Nephron (organoid): ENCODE measurements around the gene SPEG.
"Not testable (repeated sequence)": the region's sequence is repeated elsewhere in the genome, so short reads cannot be mapped to it uniquely, and the experiment has no call there.

Experiments used
- H3K27ac Mint-ChIP-seq, 3 experiments: 2 replicates each; pipeline ENCODE4 v1.8.0; 2020; ENCODE audit warnings: mixed read lengths in 3 of 3, mild to moderate bottlenecking in 2 of 3, moderate library complexity in 1 of 3
- H3K27me3 Mint-ChIP-seq: 2 replicates; pipeline ENCODE4 v1.8.0; 2021; ENCODE audit warnings: low read depth, mild to moderate bottlenecking, moderate library complexity, mixed read lengths
- H3K36me3 Mint-ChIP-seq: 2 replicates; pipeline ENCODE4 v1.8.0; 2020; ENCODE audit warnings: low read depth, mixed read lengths
- H3K4me1 Mint-ChIP-seq: 2 replicates; pipeline ENCODE4 v1.8.0; 2020; ENCODE audit warnings: mixed read lengths
- H3K4me3 Mint-ChIP-seq, 3 experiments: 2 replicates each; pipeline ENCODE4 v1.8.0; 2020; ENCODE audit warnings: mild to moderate bottlenecking in 3 of 3, mixed read lengths in 3 of 3, moderate library complexity in 2 of 3
- H3K9me3 Mint-ChIP-seq: 2 replicates; pipeline ENCODE4 v1.8.0; 2020; ENCODE audit warnings: mixed read lengths
- TF ChIP-seq, protein P1 (sequence below), 3 experiments: fragments of 200-600 bp; sonication (generic); IDR thresholded peaks; one replicate each; pipeline ENCODE4 v1.5.0; 2021; ENCODE audit warnings: antibody characterized with exemption in 3 of 3; ENCODE audit not compliant: unreplicated experiment in 3 of 3

Gene SPEG

DNA sequence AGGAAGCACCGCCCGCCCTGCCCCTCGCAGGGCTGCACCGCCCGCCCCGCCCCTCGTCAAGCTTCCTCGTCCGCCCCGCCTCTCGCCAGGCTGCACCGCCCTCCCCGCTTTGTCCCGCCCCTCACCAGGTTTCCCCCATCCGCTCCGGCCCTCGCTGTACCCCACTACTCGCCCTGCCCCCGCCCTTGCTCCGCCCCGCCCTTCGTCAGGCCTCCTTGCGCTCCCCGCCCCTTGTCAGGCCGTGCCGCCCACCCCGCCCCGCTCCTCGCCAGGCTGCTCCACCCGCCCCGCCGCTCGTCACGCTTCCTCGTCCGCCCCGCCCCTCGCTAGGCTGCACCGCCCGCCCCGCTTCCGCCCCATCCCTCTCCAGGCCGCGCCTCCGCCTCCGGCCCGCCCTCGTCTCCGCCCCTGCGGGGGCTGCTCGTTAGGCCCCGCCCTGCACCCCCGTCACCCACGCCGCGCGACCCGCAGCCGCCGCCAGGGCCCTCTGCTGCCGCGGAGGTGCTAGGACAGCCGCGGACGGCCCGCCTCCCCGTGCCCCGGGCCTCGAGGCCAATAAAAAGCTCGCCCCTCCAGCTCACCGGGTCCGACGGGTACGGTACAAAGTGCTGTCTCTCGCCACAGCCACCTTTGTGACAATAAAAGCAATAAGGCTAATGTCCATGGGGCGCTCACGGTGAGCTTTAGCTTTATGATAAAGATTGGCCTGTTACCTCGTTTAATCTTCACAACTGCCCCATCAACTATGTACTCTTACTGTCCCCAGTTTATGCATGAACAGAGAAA is 46.3 kb upstream of the SPEG start:
- H3K4me3 Mint-ChIP-seq = peak overlapping the region; percentile 77 to 96 (median 78)
- H3K9me3 Mint-ChIP-seq = no peaks in the 10 kb centered on the region
- H3K36me3 Mint-ChIP-seq = peaks cover 31% of the 10 kb centered on the region
- TF ChIP-seq, protein P1, sequence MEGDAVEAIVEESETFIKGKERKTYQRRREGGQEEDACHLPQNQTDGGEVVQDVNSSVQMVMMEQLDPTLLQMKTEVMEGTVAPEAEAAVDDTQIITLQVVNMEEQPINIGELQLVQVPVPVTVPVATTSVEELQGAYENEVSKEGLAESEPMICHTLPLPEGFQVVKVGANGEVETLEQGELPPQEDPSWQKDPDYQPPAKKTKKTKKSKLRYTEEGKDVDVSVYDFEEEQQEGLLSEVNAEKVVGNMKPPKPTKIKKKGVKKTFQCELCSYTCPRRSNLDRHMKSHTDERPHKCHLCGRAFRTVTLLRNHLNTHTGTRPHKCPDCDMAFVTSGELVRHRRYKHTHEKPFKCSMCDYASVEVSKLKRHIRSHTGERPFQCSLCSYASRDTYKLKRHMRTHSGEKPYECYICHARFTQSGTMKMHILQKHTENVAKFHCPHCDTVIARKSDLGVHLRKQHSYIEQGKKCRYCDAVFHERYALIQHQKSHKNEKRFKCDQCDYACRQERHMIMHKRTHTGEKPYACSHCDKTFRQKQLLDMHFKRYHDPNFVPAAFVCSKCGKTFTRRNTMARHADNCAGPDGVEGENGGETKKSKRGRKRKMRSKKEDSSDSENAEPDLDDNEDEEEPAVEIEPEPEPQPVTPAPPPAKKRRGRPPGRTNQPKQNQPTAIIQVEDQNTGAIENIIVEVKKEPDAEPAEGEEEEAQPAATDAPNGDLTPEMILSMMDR (IDR thresholded peaks at IDR 0.05; ENCODE audit: unreplicated experiment in 3 of 3) = peak; percentile 67 to 69 (median 68)
- H3K27ac Mint-ChIP-seq = peak overlapping the region; percentile 81 to 97 (median 89)
- H3K4me1 Mint-ChIP-seq = peaks cover 5% of the 10 kb centered on the region
- peaks cover 4% of the 10 kb centered on the region for H3K27me3 Mint-ChIP-seq

DNA sequence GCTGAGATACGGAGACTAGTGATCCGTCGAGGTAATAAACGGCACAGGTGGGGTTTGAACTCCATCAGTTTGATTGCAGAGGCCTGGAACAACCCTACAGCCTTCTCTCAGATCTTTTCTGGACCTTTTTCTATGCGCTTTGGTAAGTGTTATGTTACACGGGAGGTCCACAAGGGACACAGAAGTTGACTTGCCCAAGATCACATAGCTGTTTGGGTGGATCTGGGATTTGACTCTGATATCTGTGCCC is 45.8 kb upstream of the SPEG start:
- no peaks in the 10 kb centered on the region for H3K9me3 Mint-ChIP-seq
- peaks cover 4% of the 10 kb centered on the region for H3K27me3 Mint-ChIP-seq
- peak overlapping the region; percentile 81 to 89 (median 87) for H3K27ac Mint-ChIP-seq
- peak overlapping the region; percentile 77 to 78 (median 78) for H3K4me3 Mint-ChIP-seq
- TF ChIP-seq, protein P1 (IDR thresholded peaks at IDR 0.05; ENCODE audit: unreplicated experiment in 3 of 3) = no peak
- H3K36me3 Mint-ChIP-seq = peaks cover 26% of the 10 kb centered on the region
- H3K4me1 Mint-ChIP-seq = peaks cover 5% of the 10 kb centered on the region

DNA sequence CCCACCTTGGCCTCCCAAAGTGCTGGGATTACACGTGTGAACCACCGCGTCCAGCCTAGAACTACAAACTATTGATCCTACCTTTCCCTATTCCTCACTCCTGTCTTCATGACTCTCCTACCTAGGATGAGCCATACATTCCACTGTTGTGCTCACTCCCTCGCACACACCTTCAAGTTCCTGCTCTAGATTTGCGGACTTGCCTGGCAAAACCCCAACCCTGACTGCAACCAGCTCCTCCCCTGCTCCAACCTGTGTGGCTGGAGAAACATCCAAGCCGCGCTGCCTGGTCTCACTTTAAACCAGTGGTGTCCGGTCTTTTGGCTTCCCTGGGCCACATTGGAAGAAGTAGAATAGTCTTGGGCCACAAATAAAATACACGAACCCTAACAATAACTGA is 41.9 kb upstream of the SPEG start:
- peaks cover 4% of the 10 kb centered on the region for H3K27me3 Mint-ChIP-seq
- H3K4me1 Mint-ChIP-seq = no peaks in the 10 kb centered on the region
- TF ChIP-seq, protein P1 (IDR thresholded peaks at IDR 0.05; ENCODE audit: unreplicated experiment in 3 of 3) = no peak
- H3K36me3 Mint-ChIP-seq = no peaks in the 10 kb centered on the region
- no peak overlapping the region for H3K27ac Mint-ChIP-seq
- no peak overlapping the region for H3K4me3 Mint-ChIP-seq
- no peaks in the 10 kb centered on the region for H3K9me3 Mint-ChIP-seq

DNA sequence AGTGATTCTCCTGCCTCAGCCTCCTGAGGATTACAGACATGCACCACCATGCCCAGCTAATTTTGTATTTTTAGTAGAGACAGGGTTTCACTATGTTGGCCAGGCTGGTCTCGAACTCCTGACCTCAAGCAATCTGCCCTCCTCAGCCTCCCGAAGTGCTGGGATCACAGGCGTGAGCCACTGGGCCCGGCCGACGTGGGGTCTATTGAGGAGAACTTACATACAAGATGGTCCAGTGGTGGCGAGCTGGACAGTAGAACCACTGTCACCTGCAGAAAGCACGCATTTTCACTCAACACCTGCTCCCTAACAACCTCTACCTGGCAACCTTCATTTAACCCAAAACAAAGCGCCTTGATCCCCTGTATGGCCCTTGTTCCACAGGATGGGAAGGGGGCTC is 39.6 kb upstream of the SPEG start:
- H3K4me1 Mint-ChIP-seq, H3K4me3 Mint-ChIP-seq, H3K27ac Mint-ChIP-seq, H3K9me3 Mint-ChIP-seq, H3K36me3 Mint-ChIP-seq, H3K27me3 Mint-ChIP-seq: not testable (repeated sequence)

DNA sequence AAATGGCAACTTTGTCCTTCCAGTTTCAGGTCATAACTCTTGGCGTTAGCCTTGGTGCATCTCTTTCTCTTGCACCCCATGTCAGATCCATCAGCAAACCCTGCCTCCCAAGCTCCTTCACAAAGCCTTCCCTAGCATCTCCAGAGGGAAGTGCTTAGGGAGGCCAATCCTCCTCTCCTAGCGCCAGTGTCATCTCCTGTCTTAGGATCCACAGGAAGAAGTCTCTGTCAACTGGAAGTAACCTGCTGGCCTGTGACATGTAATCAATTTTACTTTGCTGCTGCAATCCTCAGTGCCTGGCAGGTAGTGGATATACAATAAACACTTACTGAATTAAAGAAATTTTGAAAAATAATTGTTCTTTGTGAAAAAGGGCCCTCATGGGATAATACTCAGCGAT is 39.0 kb upstream of the SPEG start:
- H3K4me1 Mint-ChIP-seq = peaks cover 8% of the 10 kb centered on the region
- H3K4me3 Mint-ChIP-seq = no peak overlapping the region
- H3K9me3 Mint-ChIP-seq = no peaks in the 10 kb centered on the region
- TF ChIP-seq, protein P1 (IDR thresholded peaks at IDR 0.05; ENCODE audit: unreplicated experiment in 3 of 3) = no peak
- H3K27me3 Mint-ChIP-seq = peaks cover 4% of the 10 kb centered on the region
- no peaks in the 10 kb centered on the region for H3K36me3 Mint-ChIP-seq
- no peak overlapping the region for H3K27ac Mint-ChIP-seq

DNA sequence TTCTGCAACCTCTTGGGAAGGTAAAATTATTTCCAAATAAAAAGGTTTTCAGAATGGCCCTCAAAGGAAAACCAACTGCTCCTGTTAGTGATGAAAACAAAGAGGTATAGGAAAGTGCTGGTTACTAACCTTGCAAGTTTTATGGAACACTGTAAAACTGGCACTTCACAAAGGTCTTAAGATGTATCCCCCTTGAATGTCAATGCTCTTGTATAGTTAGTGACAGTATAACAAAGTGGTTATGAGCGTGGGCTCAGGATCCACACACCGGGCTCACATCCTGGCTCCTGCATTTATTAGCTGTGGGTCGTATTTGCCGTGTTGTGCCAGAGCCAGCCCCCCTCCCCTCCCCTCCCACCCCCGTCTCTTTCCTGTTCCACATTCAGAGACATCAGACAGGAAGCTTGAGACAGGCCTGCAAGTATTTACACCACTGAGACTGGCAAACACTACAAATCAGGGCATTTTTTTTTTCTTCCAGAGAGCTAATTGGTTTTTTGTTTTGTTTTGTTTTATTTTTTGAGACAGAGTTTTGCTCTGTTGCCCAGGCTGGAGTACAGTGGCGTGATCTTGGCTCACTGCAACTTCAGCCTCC is 37.7 kb upstream of the SPEG start:
- H3K36me3 Mint-ChIP-seq = no peaks in the 10 kb centered on the region
- TF ChIP-seq, protein P1 (IDR thresholded peaks at IDR 0.05; ENCODE audit: unreplicated experiment in 3 of 3) = no peak

More for the DNA sequence above, 37.7 kb upstream of the SPEG start:
- H3K4me3 Mint-ChIP-seq = no peak overlapping the region
- peaks cover 16% of the 10 kb centered on the region for H3K4me1 Mint-ChIP-seq
- H3K27ac Mint-ChIP-seq = no peak overlapping the region
- H3K27me3 Mint-ChIP-seq = peaks cover 4% of the 10 kb centered on the region
- no peaks in the 10 kb centered on the region for H3K9me3 Mint-ChIP-seq
